H9 (cell line): ENCODE measurements around the gene PARP8. TPM values are rescaled to one million over a fixed set of nuclear protein-coding genes. Genes with fewer than 3 reads are reported as not detected.

Experiments used
- DNase-seq: peaks from one replicate; pipeline ENCODE4 v3.0.0-alpha.2; 2017
- H2AFZ ChIP-seq: one replicate; pipeline ENCODE4 v1.6.1; 2013; ENCODE audit warnings: mild to moderate bottlenecking, low read length, control low read depth, moderate library complexity
- H2AK5ac ChIP-seq: 2 replicates; pipeline ENCODE4 v1.6.1; 2013; ENCODE audit warnings: low read length, control low read depth, mixed read lengths; ENCODE audit not compliant: insufficient read length
- H2BK120ac ChIP-seq: one replicate; pipeline ENCODE4 v1.6.1; 2013; ENCODE audit warnings: low read depth, mild to moderate bottlenecking, low read length, control low read depth, inconsistent platforms; ENCODE audit not compliant: poor library complexity, severe bottlenecking
- H2BK12ac ChIP-seq: 2 replicates; pipeline ENCODE4 v1.6.1; 2013; ENCODE audit warnings: low read length, control low read depth, mixed read lengths, low read depth; ENCODE audit not compliant: insufficient read length
- H2BK15ac ChIP-seq: 2 replicates; pipeline ENCODE4 v1.6.1; 2013; ENCODE audit warnings: low read depth, low read length, control low read depth
- H2BK20ac ChIP-seq: one replicate; pipeline ENCODE4 v1.6.1; 2013; ENCODE audit warnings: low read depth, mild to moderate bottlenecking, low read length, control low read depth, inconsistent platforms; ENCODE audit not compliant: poor library complexity, severe bottlenecking
- H2BK5ac ChIP-seq: 2 replicates; pipeline ENCODE4 v1.6.1; 2013; ENCODE audit warnings: low read length, control low read depth, mixed read lengths; ENCODE audit not compliant: insufficient read length
- H3K14ac ChIP-seq: 2 replicates; pipeline ENCODE4 v1.6.1; 2013; ENCODE audit warnings: low read length, control low read depth; ENCODE audit not compliant: insufficient read depth
- H3K18ac ChIP-seq: 2 replicates; pipeline ENCODE4 v1.6.1; 2013; ENCODE audit warnings: low read depth, mild to moderate bottlenecking, mixed read lengths, low read length, control low read depth; ENCODE audit not compliant: insufficient read length
- H3K23ac ChIP-seq: 2 replicates; pipeline ENCODE4 v1.6.1; 2013; ENCODE audit warnings: low read length, control low read depth, mixed read lengths, low read depth; ENCODE audit not compliant: insufficient read length
- H3K23me2 ChIP-seq: 2 replicates; pipeline ENCODE4 v1.6.1; 2013; ENCODE audit warnings: low read depth, mild to moderate bottlenecking, mixed read lengths, low read length, control low read depth; ENCODE audit not compliant: insufficient read length, poor library complexity, severe bottlenecking
- H3K27ac ChIP-seq: 2 replicates; pipeline ENCODE4 v1.5.1; 2013; ENCODE audit warnings: low read length, control low read depth, mixed read lengths, low read depth; ENCODE audit not compliant: insufficient read length
- H3K27me3 ChIP-seq: 2 replicates; pipeline ENCODE4 v1.6.1; 2013; ENCODE audit warnings: low read length, control low read depth, inconsistent platforms; ENCODE audit not compliant: insufficient read depth
- H3K4ac ChIP-seq: 2 replicates; pipeline ENCODE4 v1.6.1; 2013; ENCODE audit warnings: low read depth, mild to moderate bottlenecking, control low read depth, inconsistent platforms, low read length, moderate library complexity
- H3K4me1 ChIP-seq: 2 replicates; pipeline ENCODE4 v1.6.1; 2013; ENCODE audit warnings: low read length, control low read depth, inconsistent platforms; ENCODE audit not compliant: insufficient read depth
- H3K4me2 ChIP-seq: 2 replicates; pipeline ENCODE4 v1.6.1; 2013; ENCODE audit warnings: low read length, control low read depth, mixed read lengths; ENCODE audit not compliant: insufficient read length, insufficient read depth
- H3K56ac ChIP-seq: 2 replicates; pipeline ENCODE4 v1.6.1; 2013; ENCODE audit warnings: low read depth, mild to moderate bottlenecking, mixed read lengths, low read length, control low read depth; ENCODE audit not compliant: insufficient read length
- H3K79me1 ChIP-seq: 2 replicates; pipeline ENCODE4 v1.6.1; 2013; ENCODE audit warnings: low read depth, mild to moderate bottlenecking, moderate library complexity, low read length, control low read depth, inconsistent platforms; ENCODE audit not compliant: insufficient read depth, poor library complexity, severe bottlenecking
- H3K79me2 ChIP-seq: 2 replicates; pipeline ENCODE4 v1.6.1; 2013; ENCODE audit warnings: low read length, control low read depth, inconsistent platforms; ENCODE audit not compliant: insufficient read depth
- H3K9ac ChIP-seq: 2 replicates; pipeline ENCODE4 v1.6.1; 2013; ENCODE audit warnings: low read length, control low read depth, mixed read lengths; ENCODE audit not compliant: insufficient read length; ENCODE audit errors: extremely low read depth
- H3K9me3 ChIP-seq: one replicate; pipeline ENCODE4 v1.6.1; 2013; ENCODE audit warnings: low read depth, low read length, inconsistent platforms; ENCODE audit not compliant: control insufficient read depth
- H3T11ph ChIP-seq: one replicate; pipeline ENCODE4 v1.6.1; 2013; ENCODE audit warnings: mild to moderate bottlenecking, low read length, control low read depth, inconsistent platforms
- H4K20me1 ChIP-seq: one replicate; pipeline ENCODE4 v1.6.1; 2013; ENCODE audit not compliant: control insufficient read depth, insufficient read length, insufficient read depth
- H4K5ac ChIP-seq: 2 replicates; pipeline ENCODE4 v1.6.1; 2013; ENCODE audit warnings: low read depth, mild to moderate bottlenecking, mixed read lengths, low read length, control low read depth; ENCODE audit not compliant: insufficient read length
- H4K8ac ChIP-seq: replicated peaks from 2 replicates; pipeline ENCODE4 v1.6.1; 2013; ENCODE audit warnings: low read length, control low read depth, mixed read lengths, low read depth; ENCODE audit not compliant: insufficient read length
- H4K91ac ChIP-seq: 2 replicates; pipeline ENCODE4 v1.6.1; 2013; ENCODE audit warnings: low read depth, mild to moderate bottlenecking, moderate library complexity, mixed read lengths, low read length, control low read depth; ENCODE audit not compliant: insufficient read length
- H3K27ac Mint-ChIP-seq, 3 experiments: 2 replicates in 2 of 3; 3 replicates in 1 of 3; pipeline ENCODE4 v1.8.0; 2020 to 2021; ENCODE audit warnings: mixed read lengths in 3 of 3, mild to moderate bottlenecking in 1 of 3, moderate library complexity in 1 of 3
- H3K27me3 Mint-ChIP-seq: 2 replicates; pipeline ENCODE4 v1.8.0; 2021; ENCODE audit warnings: low read depth, mild to moderate bottlenecking, moderate library complexity, mixed read lengths
- H3K36me3 Mint-ChIP-seq, 3 experiments: 2 replicates in 2 of 3; 3 replicates in 1 of 3; pipeline ENCODE4 v1.8.0; 2020 to 2021; ENCODE audit warnings: low read depth in 3 of 3, mixed read lengths in 3 of 3; ENCODE audit not compliant: insufficient read depth in 1 of 3
- H3K4me1 Mint-ChIP-seq, 2 experiments: 2 replicates each; pipeline ENCODE4 v1.8.0; 2020; ENCODE audit warnings: mixed read lengths in 2 of 2
- H3K4me3 Mint-ChIP-seq, 2 experiments: 2 replicates in 1 of 2; 3 replicates in 1 of 2; pipeline ENCODE4 v1.8.0; 2020 to 2021; ENCODE audit warnings: mild to moderate bottlenecking in 2 of 2, mixed read lengths in 2 of 2, moderate library complexity in 1 of 2
- H3K9me3 Mint-ChIP-seq, 2 experiments: 2 replicates in 1 of 2; 3 replicates in 1 of 2; pipeline ENCODE4 v1.8.0; 2020; ENCODE audit warnings: mild to moderate bottlenecking in 2 of 2, mixed read lengths in 2 of 2, moderate library complexity in 1 of 2
- WGBS: extraction: QIAGEN DNeasy Blood & Tissue Kit; methylation state at CpG from one replicate; pipeline ENCODE4 v1.1.7; 2013; ENCODE audit warnings: missing lambda C conversion rate, low lambda C conversion rate, mixed read lengths; ENCODE audit not compliant: insufficient read length; ENCODE audit errors: extremely low coverage; 5-methylcytosine and 5-hydroxymethylcytosine counted together
- total RNA-seq: library from RNA; stranded (reverse); gene quantifications from 2 replicates; pipeline ENCODE4 v1.2.1, GENCODE V29; 2021
- TF ChIP-seq, protein P1 (sequence below): fragments of 200-600 bp; sonication (generic); conservative IDR thresholded peaks from 3 replicates; pipeline ENCODE4 v1.8.0; 2021; ENCODE audit warnings: antibody characterized with exemption, mild to moderate bottlenecking

PARP8 gene
- total RNA-seq, 1 experiment from 2014 or later, result 34.0 TPM

DNA sequence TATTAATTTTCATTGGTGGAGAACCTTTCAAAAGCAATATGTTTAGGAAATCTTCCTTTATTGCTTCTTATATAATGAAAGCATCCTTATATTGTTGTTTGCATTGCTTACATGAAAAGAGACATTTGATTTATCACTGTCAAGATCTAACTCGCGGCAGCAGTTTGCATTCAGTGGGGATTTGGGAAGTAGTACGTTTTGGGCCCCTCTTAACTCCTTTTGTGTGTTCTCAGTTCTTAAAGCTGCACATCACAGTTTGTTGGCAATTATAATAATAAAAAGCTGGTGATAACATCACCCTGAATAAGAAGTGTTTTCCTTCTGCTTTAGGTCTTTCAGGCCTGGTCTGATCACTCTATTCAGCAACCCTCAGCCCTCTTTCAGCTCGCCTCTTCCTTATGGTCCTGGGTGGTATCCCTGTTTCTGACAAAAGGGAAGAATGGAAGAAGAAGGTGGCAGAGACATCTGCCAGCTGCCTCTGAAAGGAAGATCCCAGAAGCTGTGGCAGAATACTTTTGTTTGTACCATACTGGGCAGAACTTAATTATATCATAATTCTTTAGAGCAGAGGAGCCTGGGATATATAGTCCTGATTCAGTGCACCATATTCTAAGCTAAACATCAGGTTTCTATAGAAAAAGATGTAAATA is 53.7 kb downstream of the PARP8 start:
- Histone ChIP-seq H3K4me2 (no peak overlapping the region), H3K79me1 (no peaks in the 10 kb centered on the region), H3T11ph (no peak overlapping the region), H3K27me3 (no peaks in the 10 kb centered on the region), H2BK120ac (no peak overlapping the region), H3K23ac (no peak overlapping the region), H2BK12ac (no peak overlapping the region), H3K56ac (no peak overlapping the region), H3K27ac (no peak overlapping the region), H3K14ac (no peak overlapping the region), H4K20me1 (no peaks in the 10 kb centered on the region), H4K5ac (no peak overlapping the region), H3K4me1 (peaks cover 3% of the 10 kb centered on the region; the same call in 1 of the 2 replicates), H2BK20ac (no peak overlapping the region), H4K91ac (no peak overlapping the region), H3K4ac (no peak overlapping the region), H3K79me2 (peaks cover 9% of the 10 kb centered on the region; the same call in 1 of the 2 replicates), H3K23me2 (no peaks in the 10 kb centered on the region), H3K9ac (no peak overlapping the region), H3K18ac (no peak overlapping the region), H2AK5ac (no peak overlapping the region), H2BK5ac (no peak overlapping the region), H2BK15ac (no peak overlapping the region), H2AFZ (no peak overlapping the region), H3K9me3 (no peaks in the 10 kb centered on the region), H4K8ac (no peak overlapping the region)
- no peaks in the 10 kb centered on the region for H3K36me3 Mint-ChIP-seq
- H3K9me3 Mint-ChIP-seq, result no peaks in the 10 kb centered on the region
- no peak overlapping the region for H3K4me3 Mint-ChIP-seq
- TF ChIP-seq, protein P1, sequence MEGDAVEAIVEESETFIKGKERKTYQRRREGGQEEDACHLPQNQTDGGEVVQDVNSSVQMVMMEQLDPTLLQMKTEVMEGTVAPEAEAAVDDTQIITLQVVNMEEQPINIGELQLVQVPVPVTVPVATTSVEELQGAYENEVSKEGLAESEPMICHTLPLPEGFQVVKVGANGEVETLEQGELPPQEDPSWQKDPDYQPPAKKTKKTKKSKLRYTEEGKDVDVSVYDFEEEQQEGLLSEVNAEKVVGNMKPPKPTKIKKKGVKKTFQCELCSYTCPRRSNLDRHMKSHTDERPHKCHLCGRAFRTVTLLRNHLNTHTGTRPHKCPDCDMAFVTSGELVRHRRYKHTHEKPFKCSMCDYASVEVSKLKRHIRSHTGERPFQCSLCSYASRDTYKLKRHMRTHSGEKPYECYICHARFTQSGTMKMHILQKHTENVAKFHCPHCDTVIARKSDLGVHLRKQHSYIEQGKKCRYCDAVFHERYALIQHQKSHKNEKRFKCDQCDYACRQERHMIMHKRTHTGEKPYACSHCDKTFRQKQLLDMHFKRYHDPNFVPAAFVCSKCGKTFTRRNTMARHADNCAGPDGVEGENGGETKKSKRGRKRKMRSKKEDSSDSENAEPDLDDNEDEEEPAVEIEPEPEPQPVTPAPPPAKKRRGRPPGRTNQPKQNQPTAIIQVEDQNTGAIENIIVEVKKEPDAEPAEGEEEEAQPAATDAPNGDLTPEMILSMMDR, result no peak
- no peak for DNase-seq
- peaks cover 28 to 33% of the 10 kb centered on the region in 2 experiments for H3K4me1 Mint-ChIP-seq
- peak overlapping the region in 2 of 3 experiments; percentile 20 to 70; a peak in 2 of 7 replicates for H3K27ac Mint-ChIP-seq
- H3K27me3 Mint-ChIP-seq, result no peaks in the 10 kb centered on the region
- no CpG with 5 or more reads among the region's 4 CpGs for WGBS
